ENCODE data around the gene SLC7A1. TPM values are rescaled to one million over a fixed set of nuclear protein-coding genes. Genes with fewer than 3 reads are reported as not detected.

SLC7A1 gene
- total and polyA plus RNA-seq, 2 of the 13 experiments (the other 11 are each of a cell fraction or from before 2014, with no cell fraction given), result 14.5 to 15.3 TPM

- TF ChIP-seq ZC3H4 (CRISPR knock-in tag; IDR thresholded peaks at IDR 0.05; ENCODE audit: borderline replicate concordance) (no peak), ZBTB40 (IDR thresholded peaks at IDR 0.05) (no peak), ZBTB40 (CRISPR knock-in tag; IDR thresholded peaks at IDR 0.05) (peak; percentile 54; the same call in 1 of the 2 replicates), HDAC2 (CRISPR knock-in tag; IDR thresholded peaks at IDR 0.05) (no peak; the same call in 1 of the 2 replicates), ZNF549 (CRISPR knock-in tag; IDR thresholded peaks at IDR 0.05) (peak; percentile 95), ETV5 (CRISPR knock-in tag; IDR thresholded peaks at IDR 0.05; ENCODE audit: borderline replicate concordance) (no peak), ZNF512B (CRISPR knock-in tag; IDR thresholded peaks at IDR 0.05; ENCODE audit: borderline replicate concordance) (no peak), ZNF441 (CRISPR knock-in tag; IDR thresholded peaks at IDR 0.05; ENCODE audit: borderline replicate concordance) (peak; percentile 44; the same call in 1 of the 2 replicates), ZNF329 (CRISPR knock-in tag; IDR thresholded peaks at IDR 0.05; ENCODE audit: low read depth) (no peak)
- TF ChIP-seq, protein P1, sequence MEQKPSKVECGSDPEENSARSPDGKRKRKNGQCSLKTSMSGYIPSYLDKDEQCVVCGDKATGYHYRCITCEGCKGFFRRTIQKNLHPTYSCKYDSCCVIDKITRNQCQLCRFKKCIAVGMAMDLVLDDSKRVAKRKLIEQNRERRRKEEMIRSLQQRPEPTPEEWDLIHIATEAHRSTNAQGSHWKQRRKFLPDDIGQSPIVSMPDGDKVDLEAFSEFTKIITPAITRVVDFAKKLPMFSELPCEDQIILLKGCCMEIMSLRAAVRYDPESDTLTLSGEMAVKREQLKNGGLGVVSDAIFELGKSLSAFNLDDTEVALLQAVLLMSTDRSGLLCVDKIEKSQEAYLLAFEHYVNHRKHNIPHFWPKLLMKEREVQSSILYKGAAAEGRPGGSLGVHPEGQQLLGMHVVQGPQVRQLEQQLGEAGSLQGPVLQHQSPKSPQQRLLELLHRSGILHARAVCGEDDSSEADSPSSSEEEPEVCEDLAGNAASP (CRISPR knock-in tag; IDR thresholded peaks at IDR 0.05; ENCODE audit: borderline replicate concordance), result 0 out of 2 replicates have a peak, but pooled peaks have one; percentile 33
These were observed 87.2 kb downstream of the SLC7A1 start (continued) for GRCh38 chr13:29508130-29508875.
